ENCODE data around the gene CALD1. TPM values are rescaled to one million over a fixed set of nuclear protein-coding genes. Genes with fewer than 3 reads are reported as not detected.

CALD1 gene
- total and polyA plus RNA-seq, 2 experiments from 2014 or later = 132 to 842 TPM

GRCh38 chr7:134886353-134887057 is 107.1 kb downstream of the CALD1 start:
- Mint-ChIP-seq H3K9me3 (no peaks in the 10 kb centered on the region), H3K36me3 (ENCODE audit: low read depth) (no peaks in the 10 kb centered on the region), H3K27me3 (ENCODE audit: insufficient read depth, low read depth, poor library complexity) (peaks cover 3% of the 10 kb centered on the region), H3K4me3 (no peak overlapping the region), H3K27ac (peak overlapping the region; percentile 14; the same call in 1 of the 2 replicates), H3K4me1 (peaks cover 17% of the 10 kb centered on the region)
- Histone ChIP-seq H3F3A (replicated peaks; ENCODE audit: low read depth) (no peaks in the 10 kb centered on the region), H3K9me2 (ENCODE audit: insufficient read depth) (no peaks in the 10 kb centered on the region), H3K27me3 (ENCODE audit: insufficient read depth) (no peaks in the 10 kb centered on the region), H3K27ac (ENCODE audit: low read depth) (peak overlapping the region; percentile 61; the same call in 1 of the 2 replicates), H4K20me1 (replicated peaks; ENCODE audit: insufficient read depth) (no peaks in the 10 kb centered on the region; the same call in 1 of the 2 replicates), H3K4me3 (no peak overlapping the region), H3K79me2 (replicated peaks; ENCODE audit: insufficient read depth) (no peaks in the 10 kb centered on the region), H3K4me1 (ENCODE audit: insufficient read depth) (peaks cover 6% of the 10 kb centered on the region; the same call in 1 of the 2 replicates), H2AFZ (no peak overlapping the region), H3K36me3 (ENCODE audit: insufficient read depth) (no peaks in the 10 kb centered on the region), H3K4me2 (no peak overlapping the region)
- ATAC-seq = no peak
- DNase-seq (ENCODE audit: low spot score) = no peak
- no peak for TF ChIP-seq EZH2phosphoT487 (IDR thresholded peaks at IDR 0.05; ENCODE audit: unreplicated experiment)
- no peak for TF ChIP-seq ZNF331 (CRISPR knock-in tag; IDR thresholded peaks at IDR 0.05; ENCODE audit: low read depth)
- no peak for TF ChIP-seq STAT1 (IDR thresholded peaks at IDR 0.05; ENCODE audit: unreplicated experiment)
- no peak for TF ChIP-seq CREB1 (CRISPR knock-in tag; IDR thresholded peaks at IDR 0.05; ENCODE audit: low read depth)
- TF ChIP-seq, protein P1, sequence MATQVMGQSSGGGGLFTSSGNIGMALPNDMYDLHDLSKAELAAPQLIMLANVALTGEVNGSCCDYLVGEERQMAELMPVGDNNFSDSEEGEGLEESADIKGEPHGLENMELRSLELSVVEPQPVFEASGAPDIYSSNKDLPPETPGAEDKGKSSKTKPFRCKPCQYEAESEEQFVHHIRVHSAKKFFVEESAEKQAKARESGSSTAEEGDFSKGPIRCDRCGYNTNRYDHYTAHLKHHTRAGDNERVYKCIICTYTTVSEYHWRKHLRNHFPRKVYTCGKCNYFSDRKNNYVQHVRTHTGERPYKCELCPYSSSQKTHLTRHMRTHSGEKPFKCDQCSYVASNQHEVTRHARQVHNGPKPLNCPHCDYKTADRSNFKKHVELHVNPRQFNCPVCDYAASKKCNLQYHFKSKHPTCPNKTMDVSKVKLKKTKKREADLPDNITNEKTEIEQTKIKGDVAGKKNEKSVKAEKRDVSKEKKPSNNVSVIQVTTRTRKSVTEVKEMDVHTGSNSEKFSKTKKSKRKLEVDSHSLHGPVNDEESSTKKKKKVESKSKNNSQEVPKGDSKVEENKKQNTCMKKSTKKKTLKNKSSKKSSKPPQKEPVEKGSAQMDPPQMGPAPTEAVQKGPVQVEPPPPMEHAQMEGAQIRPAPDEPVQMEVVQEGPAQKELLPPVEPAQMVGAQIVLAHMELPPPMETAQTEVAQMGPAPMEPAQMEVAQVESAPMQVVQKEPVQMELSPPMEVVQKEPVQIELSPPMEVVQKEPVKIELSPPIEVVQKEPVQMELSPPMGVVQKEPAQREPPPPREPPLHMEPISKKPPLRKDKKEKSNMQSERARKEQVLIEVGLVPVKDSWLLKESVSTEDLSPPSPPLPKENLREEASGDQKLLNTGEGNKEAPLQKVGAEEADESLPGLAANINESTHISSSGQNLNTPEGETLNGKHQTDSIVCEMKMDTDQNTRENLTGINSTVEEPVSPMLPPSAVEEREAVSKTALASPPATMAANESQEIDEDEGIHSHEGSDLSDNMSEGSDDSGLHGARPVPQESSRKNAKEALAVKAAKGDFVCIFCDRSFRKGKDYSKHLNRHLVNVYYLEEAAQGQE (IDR thresholded peaks at IDR 0.05; ENCODE audit: unreplicated experiment) = no peak
- TF ChIP-seq JUNB (IDR thresholded peaks at IDR 0.05; ENCODE audit: unreplicated experiment) = no peak
- TF ChIP-seq ZNF462 (CRISPR knock-in tag; IDR thresholded peaks at IDR 0.05) = no peak
- TF ChIP-seq, protein P2, sequence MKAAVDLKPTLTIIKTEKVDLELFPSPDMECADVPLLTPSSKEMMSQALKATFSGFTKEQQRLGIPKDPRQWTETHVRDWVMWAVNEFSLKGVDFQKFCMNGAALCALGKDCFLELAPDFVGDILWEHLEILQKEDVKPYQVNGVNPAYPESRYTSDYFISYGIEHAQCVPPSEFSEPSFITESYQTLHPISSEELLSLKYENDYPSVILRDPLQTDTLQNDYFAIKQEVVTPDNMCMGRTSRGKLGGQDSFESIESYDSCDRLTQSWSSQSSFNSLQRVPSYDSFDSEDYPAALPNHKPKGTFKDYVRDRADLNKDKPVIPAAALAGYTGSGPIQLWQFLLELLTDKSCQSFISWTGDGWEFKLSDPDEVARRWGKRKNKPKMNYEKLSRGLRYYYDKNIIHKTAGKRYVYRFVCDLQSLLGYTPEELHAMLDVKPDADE (IDR thresholded peaks at IDR 0.05) = no peak
- TF ChIP-seq NANOG (IDR thresholded peaks at IDR 0.05; ENCODE audit: borderline replicate concordance) = no peak
- TF ChIP-seq, protein P3, sequence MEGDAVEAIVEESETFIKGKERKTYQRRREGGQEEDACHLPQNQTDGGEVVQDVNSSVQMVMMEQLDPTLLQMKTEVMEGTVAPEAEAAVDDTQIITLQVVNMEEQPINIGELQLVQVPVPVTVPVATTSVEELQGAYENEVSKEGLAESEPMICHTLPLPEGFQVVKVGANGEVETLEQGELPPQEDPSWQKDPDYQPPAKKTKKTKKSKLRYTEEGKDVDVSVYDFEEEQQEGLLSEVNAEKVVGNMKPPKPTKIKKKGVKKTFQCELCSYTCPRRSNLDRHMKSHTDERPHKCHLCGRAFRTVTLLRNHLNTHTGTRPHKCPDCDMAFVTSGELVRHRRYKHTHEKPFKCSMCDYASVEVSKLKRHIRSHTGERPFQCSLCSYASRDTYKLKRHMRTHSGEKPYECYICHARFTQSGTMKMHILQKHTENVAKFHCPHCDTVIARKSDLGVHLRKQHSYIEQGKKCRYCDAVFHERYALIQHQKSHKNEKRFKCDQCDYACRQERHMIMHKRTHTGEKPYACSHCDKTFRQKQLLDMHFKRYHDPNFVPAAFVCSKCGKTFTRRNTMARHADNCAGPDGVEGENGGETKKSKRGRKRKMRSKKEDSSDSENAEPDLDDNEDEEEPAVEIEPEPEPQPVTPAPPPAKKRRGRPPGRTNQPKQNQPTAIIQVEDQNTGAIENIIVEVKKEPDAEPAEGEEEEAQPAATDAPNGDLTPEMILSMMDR (conservative IDR thresholded peaks at IDR 0.05; ENCODE audit: low read depth in 2 of 2) = no peak

Measured in GM23338 (cell line).